NK-92 (cell line): ENCODE measurements around the gene KRTAP10-8.
"Not testable (repeated sequence)": the region's sequence is repeated elsewhere in the genome, so short reads cannot be mapped to it uniquely, and the experiment has no call there.

ENCODE experiments used
- DNase-seq: peaks from one replicate; lab custom pipeline; 2025; ENCODE audit not compliant: unreplicated experiment; lab: John Stamatoyannopoulos, UW

The KRTAP10-8 gene

GRCh38 chr21:44616591-44616926 is 4.7 kb downstream of the KRTAP10-8 start:
- no peak for DNase-seq

- no peak for DNase-seq
Measured at GRCh38 chr21:44617071-44617501, 5.2 kb downstream of the KRTAP10-8 start.

GRCh38 chr21:44618504-44618903 is 6.6 kb downstream of the KRTAP10-8 start:
- DNase-seq: no peak

GRCh38 chr21:44618909-44619308 is 7.0 kb downstream of the KRTAP10-8 start:
- no peak for DNase-seq

GRCh38 chr21:44619886-44620285 is 8.0 kb downstream of the KRTAP10-8 start:
- DNase-seq: no peak

- DNase-seq: no peak
Measured at GRCh38 chr21:44623575-44623974, 11.7 kb downstream of the KRTAP10-8 start.

GRCh38 chr21:44625756-44626155 is 13.9 kb downstream of the KRTAP10-8 start:
- DNase-seq: no peak

GRCh38 chr21:44626262-44626661 is 14.4 kb downstream of the KRTAP10-8 start:
- no peak for DNase-seq

- no peak for DNase-seq
Measured at GRCh38 chr21:44626673-44627143, 14.8 kb downstream of the KRTAP10-8 start, which contains the start of gene KRTAP10-9. TSS of gene KRTAP10-9 (plus strand) at chr21:44627093. CDS start at chr21:44627172, 79 bp downstream.

GRCh38 chr21:44627181-44627822 is 15.4 kb downstream of the KRTAP10-8 start:
- not testable (repeated sequence) for DNase-seq

GRCh38 chr21:44627831-44628233 is 16.0 kb downstream of the KRTAP10-8 start:
- not testable (repeated sequence) for DNase-seq

- DNase-seq: no peak
Measured at GRCh38 chr21:44628707-44629391, 17.0 kb downstream of the KRTAP10-8 start.

- DNase-seq: no peak
Measured at GRCh38 chr21:44630440-44630839, 18.6 kb downstream of the KRTAP10-8 start.

GRCh38 chr21:44632067-44632466 is 20.2 kb downstream of the KRTAP10-8 start:
- no peak for DNase-seq

- no peak for DNase-seq
Measured at GRCh38 chr21:44636209-44637017, 24.5 kb downstream of the KRTAP10-8 start.

GRCh38 chr21:44637018-44637850 is 25.4 kb downstream of the KRTAP10-8 start, which contains the start of gene KRTAP10-10:
TSS of gene KRTAP10-10 (plus strand) at chr21:44637356. CDS start at chr21:44637418, 62 bp downstream.
- DNase-seq: no peak

GRCh38 chr21:44637851-44638348 is 26.0 kb downstream of the KRTAP10-8 start:
- DNase-seq: not testable (repeated sequence)

GRCh38 chr21:44638506-44639330 is 26.8 kb downstream of the KRTAP10-8 start:
- DNase-seq: not testable (repeated sequence)

- no peak for DNase-seq
Measured at GRCh38 chr21:44639331-44639655, 27.4 kb downstream of the KRTAP10-8 start.

GRCh38 chr21:44640761-44641160 is 28.9 kb downstream of the KRTAP10-8 start:
- no peak for DNase-seq
